Smooth muscle cell (in vitro differentiated cells): Measurements from ENCODE around the gene CDH9. TPM values are rescaled to one million over a fixed set of nuclear protein-coding genes. Genes with fewer than 3 reads are reported as not detected.

ENCODE experiments used
- DNase-seq: peaks from one replicate; lab custom pipeline; 2025; ENCODE audit not compliant: unreplicated experiment; lab: John Stamatoyannopoulos, UW
- H2AFZ ChIP-seq: fragments of 200-600 bp; sonication (generic); 2 replicates; pipeline ENCODE4 v1.6.0; 2016; ENCODE audit warnings: antibody characterized with exemption, low read depth, mild to moderate bottlenecking
- H3F3A ChIP-seq: fragments of 200-600 bp; sonication (generic); 2 replicates; pipeline ENCODE4 v1.6.0; 2017; ENCODE audit warnings: antibody characterized with exemption, low read depth
- H3K27ac ChIP-seq: fragments of 200-600 bp; sonication (generic); 2 replicates; pipeline ENCODE4 v1.5.1; 2016; ENCODE audit warnings: low read depth, mild to moderate bottlenecking
- H3K27me3 ChIP-seq: fragments of 200-600 bp; sonication (generic); 2 replicates; pipeline ENCODE4 v1.6.1; 2016; ENCODE audit warnings: low read depth, mild to moderate bottlenecking
- H3K36me3 ChIP-seq: fragments of 200-600 bp; sonication (generic); 2 replicates; pipeline ENCODE4 v1.5.1; 2016; ENCODE audit warnings: low read depth
- H3K4me1 ChIP-seq: fragments of 200-600 bp; sonication (generic); 2 replicates; pipeline ENCODE4 v1.5.1; 2016; ENCODE audit warnings: low read depth
- H3K4me2 ChIP-seq: fragments of 200-600 bp; sonication (generic); 2 replicates; pipeline ENCODE4 v1.6.0; 2016; ENCODE audit warnings: mild to moderate bottlenecking
- H3K4me3 ChIP-seq: fragments of 200-600 bp; sonication (generic); 2 replicates; pipeline ENCODE4 v1.5.1; 2016; ENCODE audit warnings: mild to moderate bottlenecking
- H3K79me2 ChIP-seq: fragments of 200-600 bp; sonication (generic); 2 replicates; pipeline ENCODE4 v1.6.0; 2016; ENCODE audit warnings: low read depth, mild to moderate bottlenecking
- H3K9ac ChIP-seq: fragments of 200-600 bp; sonication (generic); 2 replicates; pipeline ENCODE4 v1.6.0; 2016; ENCODE audit warnings: low read depth
- H3K9me3 ChIP-seq: fragments of 200-600 bp; sonication (generic); replicated peaks from 2 replicates; pipeline ENCODE4 v1.5.1; 2016; ENCODE audit warnings: low read depth
- H4K20me1 ChIP-seq: fragments of 200-600 bp; sonication (generic); 2 replicates; pipeline ENCODE4 v1.6.0; 2016; ENCODE audit warnings: low read depth
- WGBS: methylation state at CpG from one replicate; pipeline ENCODE4 v1.1.7; 2016; ENCODE audit warnings: low lambda C conversion rate; 5-methylcytosine and 5-hydroxymethylcytosine counted together
- polyA plus RNA-seq: library from polyadenylated mRNA; unstranded; fragments of >200 nt; fragmentation: Nextera tagmentation; extraction: Ambion mirVana; gene quantifications from 2 replicates; pipeline ENCODE4 v1.2.1, GENCODE V29; 2016
- total RNA-seq: library from RNA; depleted of rRNA; stranded (reverse); fragments of >200 nt; gene quantifications from 2 replicates; pipeline ENCODE4 v1.2.3, GENCODE V29; 2014
- TF ChIP-seq, protein P1 (sequence below): fragments of 200-600 bp; sonication (generic); IDR thresholded peaks from 2 replicates; pipeline ENCODE4 v1.5.1; 2017; ENCODE audit warnings: borderline replicate concordance, mild to moderate bottlenecking, antibody characterized with exemption; ENCODE audit not compliant: insufficient read depth, poor library complexity, severe bottlenecking

The CDH9 gene
- total and polyA plus RNA-seq, 2 experiments from 2014 or later = not detected

DNA sequence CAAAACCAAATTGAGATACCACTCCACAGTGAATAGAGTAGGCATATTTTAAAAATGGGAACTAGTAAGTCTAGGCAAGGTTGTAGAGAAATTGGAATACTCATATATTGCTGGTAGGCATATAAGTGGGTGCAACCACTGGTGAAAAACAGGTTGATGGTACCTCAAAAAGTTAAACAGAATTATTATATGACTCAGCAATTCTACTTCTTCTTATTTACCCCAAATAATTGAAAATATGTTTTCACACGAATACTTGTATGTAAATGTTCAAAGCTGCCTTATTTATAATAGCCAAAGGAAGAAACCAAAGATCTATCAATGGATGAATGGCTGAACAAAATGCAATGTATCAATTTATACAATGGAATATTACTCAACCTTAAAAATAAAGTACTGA is 79.1 kb downstream of the CDH9 start:
- H3K4me1 ChIP-seq = no peaks in the 10 kb centered on the region
- H3K36me3 ChIP-seq = no peaks in the 10 kb centered on the region
- no peaks in the 10 kb centered on the region for H3K79me2 ChIP-seq
- no peak for DNase-seq
- H3K9ac ChIP-seq = no peak overlapping the region
- no peak overlapping the region for H3K4me2 ChIP-seq
- no peaks in the 10 kb centered on the region for H3K27me3 ChIP-seq
- no peaks in the 10 kb centered on the region for H3F3A ChIP-seq
- WGBS = 62% methylated on average over 1 of the region's 1 CpG
- H2AFZ ChIP-seq = no peak overlapping the region
- TF ChIP-seq, protein P1, sequence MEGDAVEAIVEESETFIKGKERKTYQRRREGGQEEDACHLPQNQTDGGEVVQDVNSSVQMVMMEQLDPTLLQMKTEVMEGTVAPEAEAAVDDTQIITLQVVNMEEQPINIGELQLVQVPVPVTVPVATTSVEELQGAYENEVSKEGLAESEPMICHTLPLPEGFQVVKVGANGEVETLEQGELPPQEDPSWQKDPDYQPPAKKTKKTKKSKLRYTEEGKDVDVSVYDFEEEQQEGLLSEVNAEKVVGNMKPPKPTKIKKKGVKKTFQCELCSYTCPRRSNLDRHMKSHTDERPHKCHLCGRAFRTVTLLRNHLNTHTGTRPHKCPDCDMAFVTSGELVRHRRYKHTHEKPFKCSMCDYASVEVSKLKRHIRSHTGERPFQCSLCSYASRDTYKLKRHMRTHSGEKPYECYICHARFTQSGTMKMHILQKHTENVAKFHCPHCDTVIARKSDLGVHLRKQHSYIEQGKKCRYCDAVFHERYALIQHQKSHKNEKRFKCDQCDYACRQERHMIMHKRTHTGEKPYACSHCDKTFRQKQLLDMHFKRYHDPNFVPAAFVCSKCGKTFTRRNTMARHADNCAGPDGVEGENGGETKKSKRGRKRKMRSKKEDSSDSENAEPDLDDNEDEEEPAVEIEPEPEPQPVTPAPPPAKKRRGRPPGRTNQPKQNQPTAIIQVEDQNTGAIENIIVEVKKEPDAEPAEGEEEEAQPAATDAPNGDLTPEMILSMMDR = no peak
- no peak overlapping the region for H3K27ac ChIP-seq
- H3K9me3 ChIP-seq = no peaks in the 10 kb centered on the region
- H3K4me3 ChIP-seq = no peak overlapping the region
- no peaks in the 10 kb centered on the region for H4K20me1 ChIP-seq

- Histone ChIP-seq H3K27ac (no peak overlapping the region), H3K9me3 (no peaks in the 10 kb centered on the region), H3K79me2 (no peaks in the 10 kb centered on the region), H3K4me2 (no peak overlapping the region), H3K36me3 (no peaks in the 10 kb centered on the region), H3K9ac (no peak overlapping the region), H3K4me3 (no peak overlapping the region), H2AFZ (no peak overlapping the region), H3K27me3 (no peaks in the 10 kb centered on the region), H3F3A (no peaks in the 10 kb centered on the region), H3K4me1 (no peaks in the 10 kb centered on the region), H4K20me1 (no peaks in the 10 kb centered on the region)
- no peak for DNase-seq
- WGBS = 85% methylated on average over 2 of the region's 2 CpGs
- TF ChIP-seq, protein P1 = no peak
Observed at GRCh38 chr5:26955161-26955560, 83.2 kb downstream of the CDH9 start.

GRCh38 chr5:26948921-26949320 is 89.5 kb downstream of the CDH9 start:
- Histone ChIP-seq H3K79me2 (no peaks in the 10 kb centered on the region), H3K36me3 (no peaks in the 10 kb centered on the region), H2AFZ (no peak overlapping the region), H3K4me3 (no peak overlapping the region), H3K9me3 (no peaks in the 10 kb centered on the region), H4K20me1 (no peaks in the 10 kb centered on the region), H3K4me2 (no peak overlapping the region), H3F3A (no peaks in the 10 kb centered on the region), H3K27me3 (no peaks in the 10 kb centered on the region), H3K27ac (no peak overlapping the region), H3K9ac (no peak overlapping the region), H3K4me1 (no peaks in the 10 kb centered on the region)
- DNase-seq = no peak
- whole genome bisulfite sequencing = 88% methylated on average over 2 of the region's 2 CpGs
- TF ChIP-seq, protein P1 = no peak

DNA sequence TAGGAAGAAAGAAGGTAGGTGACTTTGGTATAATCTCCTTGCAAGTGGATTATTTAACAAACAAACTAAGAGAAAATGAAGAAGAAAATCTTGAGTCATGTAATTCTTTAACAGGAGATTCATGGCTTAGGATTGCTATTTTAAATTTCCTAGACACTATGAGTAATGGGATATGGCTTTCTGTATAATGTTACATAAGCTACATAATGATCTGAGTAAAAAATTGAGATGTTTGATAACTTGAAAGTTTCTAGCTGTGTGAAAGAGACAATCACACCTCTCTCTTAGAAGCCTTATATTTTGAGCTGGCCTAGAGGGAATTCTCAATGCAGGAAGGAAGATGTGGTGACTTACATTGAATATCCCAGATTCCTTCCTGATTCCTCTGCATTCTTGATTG is 92.5 kb downstream of the CDH9 start:
- Histone ChIP-seq H3K4me1 (no peaks in the 10 kb centered on the region), H3K9ac (no peak overlapping the region), H3K27me3 (no peaks in the 10 kb centered on the region)

More for the DNA sequence above, 92.5 kb downstream of the CDH9 start:
- Histone ChIP-seq H3F3A (no peaks in the 10 kb centered on the region), H4K20me1 (no peaks in the 10 kb centered on the region), H3K4me3 (no peak overlapping the region), H3K27ac (no peak overlapping the region), H3K9me3 (no peaks in the 10 kb centered on the region), H3K79me2 (no peaks in the 10 kb centered on the region), H3K4me2 (peak overlapping the region; percentile 8), H2AFZ (no peak overlapping the region), H3K36me3 (no peaks in the 10 kb centered on the region)
- TF ChIP-seq, protein P1 = no peak
- no peak for DNase-seq
